Thyroid gland (tissue), 4 donors: ENCODE data around the gene TNS3. TPM values are rescaled to one million over a fixed set of nuclear protein-coding genes. Genes with fewer than 3 reads are reported as not detected.

Experiments used
- DNase-seq, 2 donors: peaks; one replicate each; pipeline ENCODE4 v3.0.0-alpha.2; 2019
- H3K27ac ChIP-seq, 3 donors: fragments of 200-600 bp; sonication (generic); 1 replicate in 2 of 3; 2 replicates in 1 of 3; pipeline ENCODE4 v1.5.1; 2016 to 2019; ENCODE audit warnings: mild to moderate bottlenecking in 1 of 3, moderate library complexity in 1 of 3
- H3K27me3 ChIP-seq: fragments of 200-600 bp; sonication (generic); one replicate; pipeline ENCODE4 v1.5.1; 2019
- H3K36me3 ChIP-seq, 2 donors: fragments of 200-600 bp; sonication (generic); one replicate each; pipeline ENCODE4 v1.5.1; 2016 to 2019
- H3K4me1 ChIP-seq, 2 donors: fragments of 200-600 bp; sonication (generic); one replicate each; pipeline ENCODE4 v1.5.1; 2017 to 2019
- H3K4me3 ChIP-seq, 3 donors: fragments of 200-600 bp; sonication (generic); replicated peaks in 1 of 3; 1 replicate in 2 of 3; 2 replicates in 1 of 3; pipeline ENCODE4 v1.5.1; 2016; ENCODE audit warnings: mild to moderate bottlenecking in 1 of 3
- H3K9me3 ChIP-seq: fragments of 200-600 bp; sonication (generic); one replicate; pipeline ENCODE4 v1.5.1; 2017
- POLR2A ChIP-seq, 2 donors: fragments of 450-650 bp; IDR thresholded peaks; one replicate each; pipeline ENCODE4 v1.6.1; 2017; ENCODE audit warnings: antibody characterized with exemption in 2 of 2, mild to moderate bottlenecking in 2 of 2, moderate library complexity in 1 of 2
- WGBS, 2 donors: methylation state at CpG; one replicate each; pipeline ENCODE4 v1.1.5; 2017; 5-methylcytosine and 5-hydroxymethylcytosine counted together
- intact Hi-C: fragments of 100-400 bp; cut with DNase I; formaldehyde crosslinking; loops from one replicate; pipeline ENCODE4 v1.15.1; 2023
- total RNA-seq, 4 donors: library from RNA; depleted of rRNA; stranded (reverse); fragments of >200 nt; gene quantifications; one replicate each; pipeline ENCODE4 v1.2.3, GENCODE V29; 2016
- TF ChIP-seq, protein P1 (sequence below), 6 experiments: fragments of 200-600 bp in 3 of 6; fragments of 450-650 bp in 3 of 6; sonication (generic) in 3 of 6; IDR thresholded peaks; one replicate each; pipeline ENCODE4 v1.5.1; 2016 to 2019; ENCODE audit warnings: antibody characterized with exemption in 6 of 6, mild to moderate bottlenecking in 2 of 6, inconsistent platforms in 1 of 6, moderate library complexity in 1 of 6

The TNS3 gene
- total RNA-seq, 4 donors from 2014 or later = 65.8 to 93.0 (median 80.7) TPM

DNA sequence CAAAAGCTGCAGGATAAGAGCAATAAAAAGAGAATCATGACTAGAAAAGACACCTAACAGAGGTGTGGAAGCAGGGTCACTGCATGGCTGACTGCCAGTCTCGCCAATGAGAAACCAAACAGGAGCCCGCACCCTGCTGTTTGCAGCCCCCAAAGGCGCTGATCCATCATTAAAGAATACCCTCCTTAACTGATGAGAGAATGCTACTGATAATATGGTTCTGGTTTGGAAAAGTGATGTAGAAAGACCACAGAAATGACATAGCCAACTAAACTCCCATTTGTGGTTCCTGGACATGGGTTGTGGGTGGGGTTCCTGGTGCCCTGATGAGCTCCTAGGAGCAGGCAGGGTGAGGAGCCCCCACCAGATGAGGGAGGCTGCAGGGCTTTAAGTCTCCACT, 207.4 kb downstream of the TNS3 start:
- intact Hi-C loops = no loop called here
- Histone ChIP-seq H3K9me3 (no peaks in the 10 kb centered on the region), H3K27ac (peak overlapping the region; percentile 58 to 75 (median 74)), H3K36me3 (no peaks in the 10 kb centered on the region), H3K4me1 (peaks cover 56 to 84% of the 10 kb centered on the region in 2 donors), H3K27me3 (no peaks in the 10 kb centered on the region), H3K4me3 (no peak overlapping the region)
- no peak for DNase-seq
- WGBS, 2 donors = 93 to 97% methylated on average over 3 of the region's 3 CpGs
- TF ChIP-seq POLR2A (IDR thresholded peaks at IDR 0.05) = no peak
- TF ChIP-seq, protein P1, sequence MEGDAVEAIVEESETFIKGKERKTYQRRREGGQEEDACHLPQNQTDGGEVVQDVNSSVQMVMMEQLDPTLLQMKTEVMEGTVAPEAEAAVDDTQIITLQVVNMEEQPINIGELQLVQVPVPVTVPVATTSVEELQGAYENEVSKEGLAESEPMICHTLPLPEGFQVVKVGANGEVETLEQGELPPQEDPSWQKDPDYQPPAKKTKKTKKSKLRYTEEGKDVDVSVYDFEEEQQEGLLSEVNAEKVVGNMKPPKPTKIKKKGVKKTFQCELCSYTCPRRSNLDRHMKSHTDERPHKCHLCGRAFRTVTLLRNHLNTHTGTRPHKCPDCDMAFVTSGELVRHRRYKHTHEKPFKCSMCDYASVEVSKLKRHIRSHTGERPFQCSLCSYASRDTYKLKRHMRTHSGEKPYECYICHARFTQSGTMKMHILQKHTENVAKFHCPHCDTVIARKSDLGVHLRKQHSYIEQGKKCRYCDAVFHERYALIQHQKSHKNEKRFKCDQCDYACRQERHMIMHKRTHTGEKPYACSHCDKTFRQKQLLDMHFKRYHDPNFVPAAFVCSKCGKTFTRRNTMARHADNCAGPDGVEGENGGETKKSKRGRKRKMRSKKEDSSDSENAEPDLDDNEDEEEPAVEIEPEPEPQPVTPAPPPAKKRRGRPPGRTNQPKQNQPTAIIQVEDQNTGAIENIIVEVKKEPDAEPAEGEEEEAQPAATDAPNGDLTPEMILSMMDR (IDR thresholded peaks at IDR 0.05) = no peak

GRCh38 chr7:47373871-47374451, 207.9 kb downstream of the TNS3 start:
- peaks cover 53 to 78% of the 10 kb centered on the region in 2 donors for H3K4me1 ChIP-seq
- peak in 1 of 2 donors; percentile 9 for TF ChIP-seq POLR2A (IDR thresholded peaks at IDR 0.05)
- TF ChIP-seq, protein P1 (IDR thresholded peaks at IDR 0.05) = no peak
- WGBS, 2 donors = 37 to 49% methylated on average over 8 of the region's 8 CpGs

DNA sequence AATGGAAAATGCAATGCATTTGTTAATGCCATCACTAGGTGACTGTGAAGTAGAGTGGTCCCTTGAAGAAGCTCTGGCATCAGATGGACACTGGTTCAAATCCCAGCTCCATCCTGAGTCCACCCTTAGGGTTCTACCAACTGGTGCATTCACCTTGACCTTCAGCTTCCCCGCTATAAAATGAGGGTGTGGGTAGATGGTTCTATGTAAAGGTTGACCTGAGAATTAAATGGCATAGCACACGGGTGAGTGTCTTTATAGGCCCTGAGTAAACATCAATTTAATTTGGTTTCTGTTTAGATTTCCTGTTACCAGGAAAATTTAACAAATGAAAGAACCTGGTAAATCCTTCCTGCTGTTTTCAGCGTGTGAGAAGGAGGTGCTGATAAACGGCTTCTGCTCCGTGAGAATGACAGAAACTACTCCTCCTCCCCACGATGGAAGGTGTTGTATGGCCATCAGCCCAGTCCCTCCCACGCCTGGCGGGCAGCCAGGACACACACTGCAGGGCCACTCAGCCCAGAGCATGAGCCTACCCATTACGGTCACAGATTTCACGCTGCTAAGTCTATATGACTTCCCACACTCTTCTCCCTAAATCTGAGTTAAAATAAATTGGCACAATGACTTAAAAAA, 210.1 kb downstream of the TNS3 start:
- Histone ChIP-seq H3K27ac (peak overlapping the region; percentile 58 to 75 (median 60)), H3K9me3 (no peaks in the 10 kb centered on the region)

More at GRCh38 chr7:47373871-47374451, 207.9 kb downstream of the TNS3 start:
- DNase-seq = peak; percentile 75 to 81
- intact Hi-C loops = no loop called here
- Histone ChIP-seq H3K27ac (peak overlapping the region; percentile 58 to 75 (median 74)), H3K27me3 (no peaks in the 10 kb centered on the region), H3K9me3 (no peaks in the 10 kb centered on the region), H3K36me3 (peaks cover 3 to 4% of the 10 kb centered on the region in 2 donors), H3K4me3 (no peak overlapping the region)

GRCh38 chr7:47371317-47371716, 210.6 kb downstream of the TNS3 start:
- DNase-seq = peak in 1 of 2 donors; percentile 42
- Histone ChIP-seq H3K4me3 (no peak overlapping the region), H3K4me1 (peaks cover 46 to 61% of the 10 kb centered on the region in 2 donors), H3K27ac (peak overlapping the region; percentile 29 to 75 (median 58)), H3K36me3 (peaks cover 10 to 11% of the 10 kb centered on the region in 2 donors), H3K27me3 (no peaks in the 10 kb centered on the region), H3K9me3 (no peaks in the 10 kb centered on the region)
- TF ChIP-seq, protein P1 (IDR thresholded peaks at IDR 0.05) = no peak
- TF ChIP-seq POLR2A (IDR thresholded peaks at IDR 0.05) = no peak
- intact Hi-C loops = no loop called here
- WGBS, 2 donors = 82 to 88% methylated on average over 1 of the region's 1 CpG

More for the DNA sequence above, 210.1 kb downstream of the TNS3 start:
- intact Hi-C loops = no loop called here
- peak; percentile 96 to 97 for DNase-seq
- 18 to 20% methylated on average over 10 of the region's 10 CpGs for WGBS, 2 donors
- peaks cover 46 to 61% of the 10 kb centered on the region in 2 donors for H3K4me1 ChIP-seq
- H3K4me3 ChIP-seq = no peak overlapping the region
- H3K36me3 ChIP-seq = peaks cover 10 to 11% of the 10 kb centered on the region in 2 donors
- no peaks in the 10 kb centered on the region for H3K27me3 ChIP-seq
- TF ChIP-seq POLR2A (IDR thresholded peaks at IDR 0.05) = no peak
- TF ChIP-seq, protein P1 (IDR thresholded peaks at IDR 0.05) = no peak
